Stimulated activated CD8-positive, alpha-beta memory T cell treated with anti-CD3 and anti-CD28 coated beads, Interleukin-12 subunit alpha, Interleukin-12 subunit beta, amount 100 ng/mL, for 24 hours (primary cell): ENCODE data around the gene SARDH.

ENCODE experiments used
- DNase-seq: peaks from one replicate; pipeline ENCODE4 v3.0.0-alpha.2; 2020; ENCODE audit errors: extremely low read depth

SARDH gene

GRCh38 chr9:133737774-133738639 lies at the start of gene SARDH:
Gene SARDH, minus strand, starts transcription at chr9:133738352. Its CDS starts 4,179 bp downstream, at chr9:133734173.
- DNase-seq = no peak

GRCh38 chr9:133787754-133788025 lies 49.5 kb upstream of the SARDH start:
- DNase-seq = no peak

GRCh38 chr9:133786907-133787753 lies 49.0 kb upstream of the SARDH start:
- DNase-seq = no peak

GRCh38 chr9:133786371-133786753 lies 48.2 kb upstream of the SARDH start:
- DNase-seq = no peak

- DNase-seq = no peak
Observed at GRCh38 chr9:133785753-133786370, 47.7 kb upstream of the SARDH start.

- DNase-seq = no peak
Observed at GRCh38 chr9:133784731-133785561, 46.8 kb upstream of the SARDH start.

GRCh38 chr9:133783331-133783731 lies 45.2 kb upstream of the SARDH start:
- DNase-seq = no peak

- peak; percentile 19 for DNase-seq
Observed at GRCh38 chr9:133782157-133783130, 44.3 kb upstream of the SARDH start.

- DNase-seq = no peak
Observed at GRCh38 chr9:133781828-133782135, 43.6 kb upstream of the SARDH start.

GRCh38 chr9:133780962-133781827 lies 43.0 kb upstream of the SARDH start:
- DNase-seq = no peak

GRCh38 chr9:133780404-133780945 lies 42.3 kb upstream of the SARDH start:
- DNase-seq = no peak

- DNase-seq = no peak
Observed at GRCh38 chr9:133779516-133780403, 41.6 kb upstream of the SARDH start.

GRCh38 chr9:133779081-133779480 lies 40.9 kb upstream of the SARDH start:
- no peak for DNase-seq

- no peak for DNase-seq
Observed at GRCh38 chr9:133778336-133779013, 40.3 kb upstream of the SARDH start.

GRCh38 chr9:133777871-133778270 lies 39.7 kb upstream of the SARDH start:
- no peak for DNase-seq

- no peak for DNase-seq
Observed at GRCh38 chr9:133777068-133777791, 39.1 kb upstream of the SARDH start.
